GM12801 (cell line): ENCODE data around the gene INPP1.

Experiments
- TF ChIP-seq, protein P1 (sequence below): IDR thresholded peaks from one replicate; pipeline ENCODE4 v1.5.1; 2011; ENCODE audit warnings: control low read depth; ENCODE audit not compliant: insufficient read length; ENCODE audit errors: extremely low read depth

Gene INPP1

DNA sequence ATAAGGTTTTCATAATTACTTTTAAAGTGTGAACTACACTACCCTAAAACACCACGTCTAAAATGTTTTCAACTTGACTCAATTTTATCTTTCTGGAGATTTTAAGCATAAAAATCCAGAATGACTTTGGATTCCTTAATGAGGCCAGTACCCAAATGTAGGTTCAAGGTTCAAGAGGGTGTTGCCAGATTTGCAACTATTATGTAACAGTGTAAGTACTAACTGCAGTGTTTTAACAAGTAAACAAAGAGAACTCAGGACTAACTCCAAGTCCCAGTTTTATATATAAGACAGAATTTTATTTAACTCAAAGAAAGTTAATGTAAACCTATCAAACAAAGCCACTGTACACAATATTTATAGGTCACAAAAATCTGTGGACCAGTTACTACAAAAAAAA is 29.5 kb upstream of the INPP1 start:
- TF ChIP-seq, protein P1, sequence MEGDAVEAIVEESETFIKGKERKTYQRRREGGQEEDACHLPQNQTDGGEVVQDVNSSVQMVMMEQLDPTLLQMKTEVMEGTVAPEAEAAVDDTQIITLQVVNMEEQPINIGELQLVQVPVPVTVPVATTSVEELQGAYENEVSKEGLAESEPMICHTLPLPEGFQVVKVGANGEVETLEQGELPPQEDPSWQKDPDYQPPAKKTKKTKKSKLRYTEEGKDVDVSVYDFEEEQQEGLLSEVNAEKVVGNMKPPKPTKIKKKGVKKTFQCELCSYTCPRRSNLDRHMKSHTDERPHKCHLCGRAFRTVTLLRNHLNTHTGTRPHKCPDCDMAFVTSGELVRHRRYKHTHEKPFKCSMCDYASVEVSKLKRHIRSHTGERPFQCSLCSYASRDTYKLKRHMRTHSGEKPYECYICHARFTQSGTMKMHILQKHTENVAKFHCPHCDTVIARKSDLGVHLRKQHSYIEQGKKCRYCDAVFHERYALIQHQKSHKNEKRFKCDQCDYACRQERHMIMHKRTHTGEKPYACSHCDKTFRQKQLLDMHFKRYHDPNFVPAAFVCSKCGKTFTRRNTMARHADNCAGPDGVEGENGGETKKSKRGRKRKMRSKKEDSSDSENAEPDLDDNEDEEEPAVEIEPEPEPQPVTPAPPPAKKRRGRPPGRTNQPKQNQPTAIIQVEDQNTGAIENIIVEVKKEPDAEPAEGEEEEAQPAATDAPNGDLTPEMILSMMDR: no peak

DNA sequence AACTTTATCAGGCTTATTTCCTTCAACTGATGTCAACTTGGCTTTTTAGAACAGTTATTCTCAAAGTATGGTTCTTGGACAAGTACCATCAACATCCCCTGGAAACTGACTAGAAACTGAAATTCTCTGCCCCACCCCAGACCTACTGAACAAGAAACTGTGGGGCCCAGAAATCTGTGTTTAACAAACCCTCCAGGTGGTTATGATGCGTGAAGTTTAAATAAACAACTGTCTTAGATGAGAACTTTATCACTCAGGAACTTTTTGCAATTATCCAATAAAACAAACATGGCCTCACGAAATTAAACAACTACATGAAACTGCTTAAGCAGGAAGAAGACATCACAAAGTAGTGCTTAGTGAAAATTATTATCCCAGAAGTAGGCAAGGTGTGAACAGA is 28.1 kb upstream of the INPP1 start:
- TF ChIP-seq, protein P1: no peak

DNA sequence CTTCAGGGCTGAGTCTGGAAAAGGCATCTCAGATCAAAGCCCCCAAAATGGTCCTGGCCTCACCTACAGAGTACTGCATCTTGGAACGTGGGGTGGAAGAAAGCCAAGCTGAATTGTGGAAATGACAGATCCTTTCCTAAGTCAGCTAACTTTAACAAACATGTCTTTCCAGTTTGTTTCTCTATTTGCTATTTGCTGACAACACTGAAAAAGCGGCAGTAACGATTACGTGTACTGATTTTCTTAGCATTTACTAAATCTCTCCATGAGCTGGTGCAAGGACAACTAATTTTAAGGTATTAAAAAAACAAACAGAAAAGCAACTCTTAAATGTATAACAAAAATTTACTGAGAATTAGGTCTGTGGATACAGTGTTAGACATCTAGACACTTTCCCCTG is 24.9 kb upstream of the INPP1 start:
- TF ChIP-seq, protein P1: no peak

DNA sequence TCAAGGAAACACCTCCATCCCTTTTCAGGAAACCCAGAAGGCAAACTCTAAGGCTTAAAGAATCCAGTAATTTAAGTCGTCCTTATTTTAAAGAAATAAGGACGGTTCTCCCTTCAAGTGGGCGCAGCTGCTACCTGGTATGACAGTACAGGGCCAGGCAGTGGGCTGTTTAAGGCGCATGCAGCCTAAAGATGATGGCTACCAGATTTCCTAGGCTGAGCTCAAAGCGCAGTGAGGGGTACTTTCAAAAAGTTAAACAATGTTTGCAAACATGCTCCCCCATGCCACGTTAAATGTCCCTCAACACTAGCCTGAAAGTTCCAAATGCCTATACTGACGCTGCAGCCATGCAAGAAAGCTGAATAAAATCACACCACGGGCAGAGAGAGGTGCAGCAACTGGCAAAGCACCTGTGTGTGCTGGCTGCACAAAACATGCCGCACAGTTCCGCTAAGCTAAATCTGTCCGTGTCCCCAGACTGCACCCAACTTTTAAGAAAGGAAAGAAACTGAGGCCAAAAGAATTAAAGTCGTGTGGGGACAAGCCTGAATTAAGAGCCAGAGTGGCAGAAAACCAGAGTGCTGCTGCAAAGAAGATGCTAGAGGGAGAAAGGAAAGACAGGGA is 24.3 kb upstream of the INPP1 start:
- TF ChIP-seq, protein P1: no peak

DNA sequence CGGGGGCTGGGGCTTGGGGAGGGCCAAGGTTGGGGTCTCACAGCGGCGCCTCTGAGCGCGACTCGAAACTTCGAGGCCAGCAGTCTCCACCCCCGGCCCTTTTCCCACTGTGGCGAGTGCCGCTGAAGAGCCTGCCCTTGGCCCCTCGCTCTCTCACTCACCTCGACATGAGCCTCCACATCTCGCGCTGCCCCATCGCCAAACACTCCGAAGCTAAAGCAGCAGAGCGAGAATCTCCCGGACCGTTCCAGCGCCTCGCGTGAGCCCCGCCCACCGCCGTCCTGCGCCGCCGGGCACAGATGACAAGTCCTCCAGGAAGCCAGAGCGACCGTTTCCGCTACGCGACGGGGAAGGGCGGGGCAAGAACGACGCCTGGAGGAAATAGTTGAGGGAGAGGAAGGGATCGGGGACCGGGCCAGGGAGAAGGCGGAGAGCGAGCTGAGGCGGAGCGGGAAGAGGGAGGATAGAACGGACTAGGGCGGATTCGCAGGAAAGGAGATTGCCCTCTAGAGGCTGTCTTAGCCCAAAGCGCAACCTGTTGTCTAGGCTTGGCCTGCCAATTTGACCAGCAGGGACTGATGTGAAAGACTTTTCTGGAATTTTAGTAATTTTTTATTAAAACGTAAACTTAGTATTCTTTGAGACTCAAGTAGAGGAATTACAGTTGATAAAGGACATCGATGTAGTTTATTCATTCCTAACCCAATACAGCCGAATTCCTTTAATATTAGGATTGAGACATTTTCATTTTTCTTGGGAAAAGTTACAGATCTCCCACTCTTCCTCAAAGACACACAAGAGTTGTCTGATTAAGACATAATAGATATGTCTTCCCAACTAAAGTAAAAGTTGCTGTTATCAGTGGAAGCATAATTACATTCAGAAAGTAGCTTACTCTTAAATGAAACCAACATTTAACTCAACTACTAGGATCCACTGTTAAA is 23.6 kb upstream of the INPP1 start, which contains the start of gene HIBCH:
TSS of gene HIBCH (minus strand) at position 272 of the 944 bp plus-strand sequence. CDS start at position 196, 76 bp downstream.
- TF ChIP-seq, protein P1: no peak

DNA sequence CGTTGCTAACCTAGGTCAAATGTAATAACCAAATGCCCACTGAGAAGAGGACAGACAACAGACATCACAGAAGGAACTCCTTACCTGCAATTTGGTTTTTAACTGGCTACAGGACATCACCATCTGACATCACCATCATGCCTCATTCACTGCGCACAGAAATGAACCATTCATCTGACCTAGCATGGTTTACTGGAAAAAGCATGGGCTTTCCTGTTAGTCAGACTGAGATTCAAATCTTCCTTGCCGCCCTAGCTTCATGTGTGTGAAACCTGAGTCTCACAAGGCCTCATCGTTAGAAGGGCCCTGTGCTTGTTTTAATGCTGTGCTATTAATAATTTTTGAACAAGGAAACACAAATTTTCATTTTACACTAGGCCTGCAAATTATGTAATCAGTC is 22.7 kb upstream of the INPP1 start:
- TF ChIP-seq, protein P1: no peak

DNA sequence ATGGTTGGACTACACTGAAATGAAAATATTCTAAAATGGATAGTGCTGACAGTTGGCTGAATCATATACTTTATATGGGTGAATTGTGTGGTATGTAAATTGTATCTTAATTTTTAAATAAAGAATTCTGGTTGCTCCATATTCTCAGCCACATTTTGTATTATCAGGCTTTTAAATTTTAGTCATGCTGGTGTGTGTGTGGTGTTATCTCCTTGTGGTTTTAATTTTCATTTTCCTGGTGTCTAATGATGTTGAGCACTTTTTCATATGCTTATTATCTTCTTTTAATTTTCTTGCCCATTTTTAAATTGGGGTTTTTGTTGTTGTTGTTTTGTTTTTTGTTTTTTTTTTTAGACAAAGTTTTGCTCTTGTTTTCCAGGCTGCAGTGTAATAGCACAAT is 20.0 kb upstream of the INPP1 start:
- TF ChIP-seq, protein P1: no peak
